SJCRH30 (cell line): ENCODE results near the gene PSMB5. TPM values are rescaled to one million over a fixed set of nuclear protein-coding genes. Genes with fewer than 3 reads are reported as not detected.

Source experiments
- total RNA-seq: library from RNA; depleted of rRNA; stranded (reverse); fragments of >200 nt; shearing (Covaris generic); gene quantifications from 2 replicates; pipeline ENCODE4 v1.2.3, GENCODE V29; 2014; rRNA removed

The PSMB5 gene
- total RNA-seq, 1 experiment from 2014 or later = 224 TPM

Other genes starting within 250 kb of the PSMB5 start
- gene SLC7A7, start 219.5 kb downstream of the PSMB5 start, total RNA-seq = 46.2 and 47.8 TPM in 2 replicates
- gene MRPL52, start 205.0 kb downstream of the PSMB5 start, total RNA-seq = 65.1 and 95.5 TPM in 2 replicates
- 96.7 and 98.7 TPM in 2 replicates for gene MMP14, start 198.3 kb downstream of the PSMB5 start, total RNA-seq
- gene LRP10, start 163.2 kb downstream of the PSMB5 start, total RNA-seq = 12.2 and 12.5 TPM in 2 replicates
- not detected in 2 replicates for gene REM2, start 151.7 kb downstream of the PSMB5 start, total RNA-seq
- 83.8 and 92.9 TPM in 2 replicates for gene RBM23, start 115.8 kb downstream of the PSMB5 start, total RNA-seq
- gene PRMT5, start 105.5 kb downstream of the PSMB5 start, total RNA-seq = 104 and 113 TPM in 2 replicates
- 42.9 and 44.5 TPM in 2 replicates for gene HAUS4, start 77.8 kb downstream of the PSMB5 start, total RNA-seq
- gene AJUBA, start 52.3 kb downstream of the PSMB5 start, total RNA-seq = 41.1 and 47.3 TPM in 2 replicates
- 11.9 and 13.5 TPM in 2 replicates for gene C14orf93, start 24.8 kb downstream of the PSMB5 start, total RNA-seq
- not detected in 2 replicates for gene PSMB11, start 7.3 kb upstream of the PSMB5 start, total RNA-seq
- 8.3 and 9.6 TPM in 2 replicates for gene CDH24, start 22.6 kb upstream of the PSMB5 start, total RNA-seq
- gene ACIN1, start 60.2 kb upstream of the PSMB5 start, total RNA-seq = 143 and 164 TPM in 2 replicates
- gene C14orf119, start 60.6 kb upstream of the PSMB5 start, total RNA-seq = 43.6 and 46.0 TPM in 2 replicates
- gene CIROP, start 70.1 kb upstream of the PSMB5 start, total RNA-seq = not detected in 2 replicates
- gene CEBPE, start 84.4 kb upstream of the PSMB5 start, total RNA-seq = not detected in 2 replicates
- 0.04 TPM in 1 of 2 replicates, not detected in the other for gene SLC7A8, start 148.8 kb upstream of the PSMB5 start, total RNA-seq
- not detected in 2 replicates for gene RNF212B, start 203.0 kb upstream of the PSMB5 start, total RNA-seq